H1 (cell line): ENCODE results near the gene MBNL2. TPM values are rescaled to one million over a fixed set of nuclear protein-coding genes. Genes with fewer than 3 reads are reported as not detected.
A peak's percentile ranks its signal among the peaks of the same experiment; 100 is the strongest.

Source experiments
- CTCF ChIA-PET: fragments of 300-600 bp; sonication (Branson Sonifier 250); formaldehyde crosslinking; loops from one replicate; lab custom pipeline; 2021; ENCODE audit not compliant: partially characterized antibody; lab: Charles Lee
- POLR2A ChIA-PET: fragments of 300-600 bp; sonication (Branson Sonifier 250); formaldehyde crosslinking; loops from one replicate; lab custom pipeline; 2021; ENCODE audit warnings: inconsistent platforms; ENCODE audit not compliant: partially characterized antibody; lab: Charles Lee
- DNase-seq, 2 experiments: peaks; one replicate each; pipeline versions ENCODE4 v3.0.0 to v3.0.0-alpha.2; 2010 to 2022; ENCODE audit warnings: low spot score in 2 of 2, low read depth in 1 of 2, mixed read lengths in 1 of 2
- FAIRE-seq: peaks from 2 replicates; lab custom pipeline; 2011; peaks lifted over from hg19 to GRCh38; lab: Jason Lieb, UNC
- H2AFZ ChIP-seq: 2 replicates; pipeline ENCODE4 v1.8.1; 2012; ENCODE audit warnings: low read length, inconsistent platforms
- H2AK5ac ChIP-seq: 2 replicates; pipeline ENCODE4 v1.6.1; 2013; ENCODE audit warnings: low read depth, low read length
- H2BK120ac ChIP-seq: replicated peaks from 2 replicates; pipeline ENCODE3; 2013; ENCODE audit warnings: low read depth, low read length, inconsistent platforms
- H2BK12ac ChIP-seq: 2 replicates; pipeline ENCODE4 v1.6.1; 2013; ENCODE audit warnings: low read depth, low read length
- H2BK15ac ChIP-seq: 2 replicates; pipeline ENCODE4 v1.6.1; 2013; ENCODE audit warnings: low read length
- H2BK20ac ChIP-seq: 2 replicates; pipeline ENCODE4 v1.6.1; 2013; ENCODE audit warnings: low read length
- H2BK5ac ChIP-seq: 2 replicates; pipeline ENCODE4 v1.6.1; 2013; ENCODE audit warnings: low read depth, low read length
- H3K14ac ChIP-seq: 2 replicates; pipeline ENCODE4 v1.6.1; 2013; ENCODE audit warnings: inconsistent platforms; ENCODE audit not compliant: insufficient read length
- H3K18ac ChIP-seq: 2 replicates; pipeline ENCODE4 v1.6.1; 2013; ENCODE audit warnings: low read length; ENCODE audit errors: extremely low read depth
- H3K23ac ChIP-seq: 2 replicates; pipeline ENCODE4 v1.6.1; 2013; ENCODE audit warnings: inconsistent platforms; ENCODE audit not compliant: insufficient read length
- H3K23me2 ChIP-seq: 2 replicates; pipeline ENCODE4 v1.6.1; 2013; ENCODE audit warnings: low read depth, low read length
- H3K27ac ChIP-seq: 2 replicates; pipeline ENCODE4 v1.6.1; 2011; ENCODE audit warnings: low read depth, low read length, inconsistent platforms
- H3K27me3 ChIP-seq, 4 experiments: replicated peaks in 1 of 4; 1 replicate in 1 of 4; 2 replicates in 3 of 4; pipeline versions ENCODE4 v1.6.1 to v1.8.1; 2011 to 2013; ENCODE audit warnings: low read length in 3 of 4, mild to moderate bottlenecking in 3 of 4, inconsistent platforms in 2 of 4, mixed read lengths in 2 of 4, moderate library complexity in 1 of 4; ENCODE audit not compliant: control insufficient read depth in 3 of 4, insufficient read depth in 3 of 4; ENCODE audit errors: extremely low read depth in 1 of 4
- H3K36me3 ChIP-seq, 4 experiments: 2 replicates each; pipeline versions ENCODE4 v1.6.1 to v1.8.1; 2011 to 2013; ENCODE audit warnings: mild to moderate bottlenecking in 4 of 4, low read length in 3 of 4, moderate library complexity in 2 of 4, control low read depth in 1 of 4, inconsistent platforms in 1 of 4; ENCODE audit not compliant: insufficient read depth in 4 of 4, control insufficient read depth in 2 of 4
- H3K4ac ChIP-seq: replicated peaks from 2 replicates; pipeline ENCODE3; 2013; ENCODE audit warnings: low read length, low read depth, mixed read lengths, inconsistent platforms; ENCODE audit not compliant: insufficient read length
- H3K4me1 ChIP-seq, 4 experiments: replicated peaks in 1 of 4; 1 replicate in 1 of 4; 2 replicates in 3 of 4; pipeline versions ENCODE4 v1.6.1 to v1.8.1; 2011 to 2013; ENCODE audit warnings: low read length in 3 of 4, inconsistent platforms in 2 of 4, mixed read lengths in 1 of 4; ENCODE audit not compliant: insufficient read depth in 4 of 4, control insufficient read depth in 3 of 4
- H3K4me2 ChIP-seq, 2 experiments: 2 replicates each; pipeline versions ENCODE4 v1.6.1 to v1.8.1; 2011 to 2013; ENCODE audit warnings: low read depth in 2 of 2, low read length in 2 of 2, control low read depth in 1 of 2, inconsistent platforms in 1 of 2, mild to moderate bottlenecking in 1 of 2; ENCODE audit not compliant: insufficient read depth in 1 of 2
- H3K4me3 ChIP-seq, 4 experiments: fragments of 200-600, 300-600 bp in 1 of 4; sonication (generic), shearing (Covaris generic), sonication (Bioruptor Twin) in 1 of 4; 2 replicates each; pipeline versions ENCODE4 v1.5.1 to v1.8.1; 2011 to 2016; ENCODE audit warnings: low read length in 4 of 4, low read depth in 3 of 4, control low read depth in 2 of 4, inconsistent platforms in 2 of 4, mild to moderate bottlenecking in 2 of 4, mixed read lengths in 1 of 4, moderate library complexity in 1 of 4; ENCODE audit not compliant: insufficient read depth in 2 of 4; ENCODE audit errors: extremely low read depth in 1 of 4
- H3K56ac ChIP-seq: replicated peaks from 2 replicates; pipeline ENCODE3; 2013; ENCODE audit warnings: low read depth, mild to moderate bottlenecking, mixed read lengths, low read length, inconsistent platforms; ENCODE audit not compliant: insufficient read length
- H3K79me1 ChIP-seq: 2 replicates; pipeline ENCODE4 v1.6.1; 2013; ENCODE audit warnings: low read depth, low read length, control low read depth
- H3K79me2 ChIP-seq, 2 experiments: 2 replicates each; pipeline versions ENCODE4 v1.6.1 to v1.8.1; 2012 to 2013; ENCODE audit warnings: low read length in 2 of 2, mild to moderate bottlenecking in 2 of 2, inconsistent platforms in 1 of 2; ENCODE audit not compliant: insufficient read depth in 2 of 2, control insufficient read depth in 1 of 2
- H3K9ac ChIP-seq, 4 experiments: replicated peaks in 1 of 4; 1 replicate in 1 of 4; 2 replicates in 3 of 4; pipeline versions ENCODE4 v1.6.1 to v1.8.1; 2011 to 2013; ENCODE audit warnings: low read depth in 3 of 4, low read length in 3 of 4, control low read depth in 2 of 4, mild to moderate bottlenecking in 2 of 4, moderate library complexity in 2 of 4, inconsistent platforms in 1 of 4; ENCODE audit errors: extremely low read depth in 1 of 4
- H3K9me3 ChIP-seq, 2 experiments: 2 replicates each; pipeline versions ENCODE4 v1.6.1 to v1.8.1; 2012 to 2013; ENCODE audit warnings: mild to moderate bottlenecking in 2 of 2, moderate library complexity in 2 of 2, control low read depth in 1 of 2, inconsistent platforms in 1 of 2, low read depth in 1 of 2, low read length in 1 of 2, mixed read lengths in 1 of 2; ENCODE audit not compliant: insufficient read depth in 2 of 2
- H4K20me1 ChIP-seq, 2 experiments: replicated peaks in 1 of 2; 2 replicates each; pipeline versions ENCODE3 to v1.8.1; 2011 to 2013; ENCODE audit warnings: inconsistent platforms in 2 of 2, low read length in 2 of 2, mild to moderate bottlenecking in 1 of 2; ENCODE audit not compliant: insufficient read depth in 2 of 2, control insufficient read depth in 1 of 2
- H4K5ac ChIP-seq: 2 replicates; pipeline ENCODE4 v1.6.1; 2013; ENCODE audit warnings: low read length, low read depth, mixed read lengths, inconsistent platforms; ENCODE audit not compliant: insufficient read length
- H4K8ac ChIP-seq: 2 replicates; pipeline ENCODE4 v1.8.0; 2013; ENCODE audit warnings: mild to moderate bottlenecking, moderate library complexity, low read length, inconsistent platforms; ENCODE audit not compliant: insufficient read depth; ENCODE audit errors: extremely low read depth
- H4K91ac ChIP-seq: replicated peaks from 2 replicates; pipeline ENCODE3; 2013; ENCODE audit warnings: low read length, mixed read lengths, inconsistent platforms; ENCODE audit not compliant: insufficient read length
- CEBPB ChIP-seq: IDR thresholded peaks from 2 replicates; pipeline ENCODE4 v1.6.1; 2012; ENCODE audit warnings: low read depth, low read length
- SRF ChIP-seq: IDR thresholded peaks from 2 replicates; pipeline ENCODE4 v1.6.1; 2011; ENCODE audit warnings: mild to moderate bottlenecking, low read depth, low read length, moderate library complexity
- WGBS, 2 experiments: shearing (Covaris generic) in 1 of 2; methylation state at CpG; one replicate each; pipeline versions ENCODE4 v1.1.6 to v1.1.7; 2013 to 2015; ENCODE audit warnings: low lambda C conversion rate in 2 of 2, mixed read lengths in 2 of 2, inconsistent platforms in 1 of 2, low coverage in 1 of 2, missing lambda C conversion rate in 1 of 2; ENCODE audit not compliant: insufficient replicate concordance in 2 of 2, insufficient coverage in 1 of 2, insufficient read length in 1 of 2; ENCODE audit errors: extremely low coverage in 1 of 2, missing lambda C conversion rate in 1 of 2; 5-methylcytosine and 5-hydroxymethylcytosine counted together
- polyA plus RNA-seq, 7 experiments: library from polyadenylated mRNA; depleted of rRNA in 3 of 7; stranded (reverse) in 5 of 7; unstranded in 2 of 7; fragments of >200 nt in 5 of 7; fragments of 200-250 nt in 2 of 7; gene quantifications; 1 replicate in 5 of 7; 2 replicates in 1 of 7; 4 replicates in 1 of 7; pipeline versions ENCODE4 v1.2.1 to v1.2.3, GENCODE V29; 2011 to 2013; ENCODE audit warnings: missing spikeins in 2 of 7, mixed read lengths in 2 of 7
- total RNA-seq: library from RNA; stranded (reverse); fragmentation: NEBNext Ultra II Directional; extraction: Animal tissue kit (Norgen Biotek cat#: 25700); gene quantifications from 2 replicates; pipeline ENCODE4 v1.2.1, GENCODE V29; 2021

MBNL2 gene
- total and polyA plus RNA-seq, 2 of the 8 experiments (the other 6 are each of a cell fraction or from before 2014, with no cell fraction given) = 1.0 to 2.6 TPM

- Histone ChIP-seq H3K56ac (no peak overlapping the region), H4K91ac (no peak overlapping the region), H3K27me3 (no peaks in the 10 kb centered on the region; a peak in 1 of 7 replicates), H2BK12ac (no peak overlapping the region), H4K5ac (no peak overlapping the region), H2AFZ (no peak overlapping the region), H3K79me2 (no peaks in the 10 kb centered on the region), H2BK120ac (no peak overlapping the region), H3K4me3 (no peak overlapping the region), H4K8ac (no peak overlapping the region), H3K23me2 (peaks cover 4% of the 10 kb centered on the region; the same call in 1 of the 2 replicates), H2BK20ac (no peak overlapping the region), H3K18ac (no peak overlapping the region), H3K4me2 (no peak overlapping the region), H3K9me3 (no peaks in the 10 kb centered on the region), H3K79me1 (no peaks in the 10 kb centered on the region), H3K4me1 (peaks cover 2 to 9% (median 5%) of the 10 kb centered on the region in 4 experiments; a peak in 6 of 7 replicates), H2BK5ac (no peak overlapping the region), H3K27ac (no peak overlapping the region), H4K20me1 (no peaks in the 10 kb centered on the region), H3K14ac (no peak overlapping the region), H3K23ac (no peak overlapping the region), H3K9ac (no peak overlapping the region), H2BK15ac (peak overlapping the region; percentile 40; the same call in 1 of the 2 replicates), H3K36me3 (no peaks in the 10 kb centered on the region), H3K4ac (no peak overlapping the region), H2AK5ac (no peak overlapping the region)
- DNase-seq (no peak), FAIRE-seq (no peak)
- CTCF ChIA-PET = interaction anchor here (1.1 kb wide), 1 partner anchor 19 kb away, joined by 5 read pairs; no protein-coding TSS in a partner anchor
- TF ChIP-seq SRF (no peak), CEBPB (0 out of 2 replicates have a peak, but pooled peaks have one; percentile 16)
- POLR2A ChIA-PET = no interaction called here
- 91% methylated on average over 4 of the region's 4 CpGs; no CpG with 5 or more reads in 1 of the 2 experiments for WGBS, 2 experiments
Observed at GRCh38 chr13:97332742-97333141, 110.6 kb downstream of the MBNL2 start.
